ENCODE data around the gene SP140L.

DNA sequence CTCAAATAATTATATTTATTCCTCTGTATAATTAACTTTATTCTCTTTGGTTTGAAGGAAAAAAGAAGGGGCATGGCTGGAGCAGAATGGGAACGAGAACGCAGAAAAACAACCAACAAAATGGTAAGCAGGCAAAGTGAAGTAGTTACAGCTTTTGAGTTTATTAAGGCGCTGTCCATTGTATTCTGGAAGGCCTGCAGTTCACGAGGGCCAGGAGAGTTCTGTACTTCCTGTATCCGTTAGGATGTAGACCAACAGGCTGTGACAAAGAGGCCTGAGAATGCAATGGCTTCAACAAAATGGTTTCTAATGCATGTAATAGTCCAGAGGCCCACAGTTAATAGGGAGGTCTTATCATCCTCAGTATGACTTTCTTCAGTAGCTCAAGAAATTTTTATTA lies 56.5 kb downstream of the SP140L start:
- TF ChIP-seq, protein P1, sequence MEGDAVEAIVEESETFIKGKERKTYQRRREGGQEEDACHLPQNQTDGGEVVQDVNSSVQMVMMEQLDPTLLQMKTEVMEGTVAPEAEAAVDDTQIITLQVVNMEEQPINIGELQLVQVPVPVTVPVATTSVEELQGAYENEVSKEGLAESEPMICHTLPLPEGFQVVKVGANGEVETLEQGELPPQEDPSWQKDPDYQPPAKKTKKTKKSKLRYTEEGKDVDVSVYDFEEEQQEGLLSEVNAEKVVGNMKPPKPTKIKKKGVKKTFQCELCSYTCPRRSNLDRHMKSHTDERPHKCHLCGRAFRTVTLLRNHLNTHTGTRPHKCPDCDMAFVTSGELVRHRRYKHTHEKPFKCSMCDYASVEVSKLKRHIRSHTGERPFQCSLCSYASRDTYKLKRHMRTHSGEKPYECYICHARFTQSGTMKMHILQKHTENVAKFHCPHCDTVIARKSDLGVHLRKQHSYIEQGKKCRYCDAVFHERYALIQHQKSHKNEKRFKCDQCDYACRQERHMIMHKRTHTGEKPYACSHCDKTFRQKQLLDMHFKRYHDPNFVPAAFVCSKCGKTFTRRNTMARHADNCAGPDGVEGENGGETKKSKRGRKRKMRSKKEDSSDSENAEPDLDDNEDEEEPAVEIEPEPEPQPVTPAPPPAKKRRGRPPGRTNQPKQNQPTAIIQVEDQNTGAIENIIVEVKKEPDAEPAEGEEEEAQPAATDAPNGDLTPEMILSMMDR (IDR thresholded peaks at IDR 0.05), result no peak
- TF ChIP-seq ZFX (IDR thresholded peaks at IDR 0.05; ENCODE audit: borderline replicate concordance), result no peak
